T follicular helper cell (primary cell): ENCODE measurements around the gene CRISPLD2.
"Not testable (repeated sequence)": the region's sequence is repeated elsewhere in the genome, so short reads cannot be mapped to it uniquely, and the experiment has no call there.

Experiments used
- DNase-seq: peaks from one replicate; pipeline ENCODE4 v3.0.0-alpha.2; 2020; ENCODE audit warnings: low read depth

Gene CRISPLD2

GRCh38 chr16:84822990-84823389, 3.2 kb downstream of the CRISPLD2 start:
- no peak for DNase-seq

GRCh38 chr16:84823484-84823883, 3.7 kb downstream of the CRISPLD2 start:
- DNase-seq: no peak

- DNase-seq: no peak
Observed at GRCh38 chr16:84823926-84824325, 4.1 kb downstream of the CRISPLD2 start.

GRCh38 chr16:84825896-84826557, 6.2 kb downstream of the CRISPLD2 start:
- DNase-seq: no peak

GRCh38 chr16:84826558-84826941, 6.8 kb downstream of the CRISPLD2 start:
- no peak for DNase-seq

- DNase-seq: no peak
Observed at GRCh38 chr16:84827131-84827574, 7.4 kb downstream of the CRISPLD2 start.

- no peak for DNase-seq
Observed at GRCh38 chr16:84827897-84828296, 8.1 kb downstream of the CRISPLD2 start.

GRCh38 chr16:84828322-84828721, 8.5 kb downstream of the CRISPLD2 start:
- no peak for DNase-seq

- no peak for DNase-seq
Observed at GRCh38 chr16:84829168-84829965, 9.6 kb downstream of the CRISPLD2 start.

- no peak for DNase-seq
Observed at GRCh38 chr16:84830765-84831384, 11.1 kb downstream of the CRISPLD2 start.

GRCh38 chr16:84831728-84832127, 11.9 kb downstream of the CRISPLD2 start:
- DNase-seq: not testable (repeated sequence)

- no peak for DNase-seq
Observed at GRCh38 chr16:84832488-84833143, 12.8 kb downstream of the CRISPLD2 start.

GRCh38 chr16:84833144-84833500, 13.3 kb downstream of the CRISPLD2 start:
- DNase-seq: no peak

GRCh38 chr16:84833542-84834402, 14.0 kb downstream of the CRISPLD2 start:
- DNase-seq: no peak

GRCh38 chr16:84834403-84834772, 14.6 kb downstream of the CRISPLD2 start:
- DNase-seq: no peak

- DNase-seq: no peak
Observed at GRCh38 chr16:84836234-84836647, 16.5 kb downstream of the CRISPLD2 start.

- DNase-seq: no peak
Observed at GRCh38 chr16:84836967-84837366, 17.2 kb downstream of the CRISPLD2 start.

- no peak for DNase-seq
Observed at GRCh38 chr16:84838383-84838948, 18.7 kb downstream of the CRISPLD2 start.

GRCh38 chr16:84839054-84839453, 19.3 kb downstream of the CRISPLD2 start:
- DNase-seq: no peak

- DNase-seq: no peak
Observed at GRCh38 chr16:84839956-84840355, 20.2 kb downstream of the CRISPLD2 start.
